HG02870 (cell line): Measurements from ENCODE around the gene ST3GAL5.

Experiments
- ATAC-seq: cut with Tn5 transposase; IDR thresholded peaks from one replicate; pipeline ENCODE4 v1.9.1; 2021; ENCODE audit warnings: mild to moderate bottlenecking, moderate library complexity; ENCODE audit not compliant: unreplicated experiment

ST3GAL5 gene

DNA sequence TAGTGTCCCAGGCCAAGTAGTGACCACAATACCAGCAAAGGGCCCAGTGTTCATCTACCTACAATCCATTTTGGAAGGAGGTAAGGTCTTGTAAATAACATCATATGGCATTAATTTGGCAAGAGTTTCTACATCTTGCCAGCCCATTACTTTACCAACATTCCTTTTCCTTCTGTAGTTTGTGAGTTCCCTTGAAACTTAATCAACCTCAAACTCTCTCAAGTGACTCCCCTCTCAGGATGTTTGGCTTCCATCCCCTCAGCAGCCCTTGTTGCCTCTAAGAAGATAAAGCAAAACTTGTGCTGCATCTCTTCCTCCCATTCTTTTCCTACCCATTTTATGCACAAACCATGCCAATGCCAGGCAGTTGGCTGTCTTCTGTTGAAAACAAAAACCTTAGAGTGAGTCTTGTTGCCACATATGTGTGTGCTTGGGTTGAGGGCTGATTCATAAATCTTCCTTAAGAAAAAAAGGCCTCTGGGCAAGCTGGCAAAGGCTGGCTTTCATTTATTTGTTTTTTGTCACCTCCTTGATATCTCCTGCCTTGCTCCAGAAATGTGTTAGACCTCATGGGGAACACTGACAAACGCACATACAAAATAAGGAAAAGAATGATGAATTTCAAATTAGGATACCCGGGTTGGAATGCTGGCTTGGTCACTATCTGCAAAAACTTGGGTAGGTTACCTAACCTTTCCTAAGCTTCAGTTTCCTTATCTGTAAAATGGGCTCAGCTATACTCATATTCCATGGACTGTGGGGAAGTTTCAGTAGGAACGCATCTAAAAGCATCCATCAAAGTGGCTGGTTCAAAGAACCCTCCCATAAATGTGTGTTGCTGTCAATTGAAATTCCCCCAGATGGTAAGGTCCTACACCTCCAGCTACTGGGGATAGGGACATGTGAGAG, 29.4 kb upstream of the ST3GAL5 start:
- no peak for ATAC-seq

DNA sequence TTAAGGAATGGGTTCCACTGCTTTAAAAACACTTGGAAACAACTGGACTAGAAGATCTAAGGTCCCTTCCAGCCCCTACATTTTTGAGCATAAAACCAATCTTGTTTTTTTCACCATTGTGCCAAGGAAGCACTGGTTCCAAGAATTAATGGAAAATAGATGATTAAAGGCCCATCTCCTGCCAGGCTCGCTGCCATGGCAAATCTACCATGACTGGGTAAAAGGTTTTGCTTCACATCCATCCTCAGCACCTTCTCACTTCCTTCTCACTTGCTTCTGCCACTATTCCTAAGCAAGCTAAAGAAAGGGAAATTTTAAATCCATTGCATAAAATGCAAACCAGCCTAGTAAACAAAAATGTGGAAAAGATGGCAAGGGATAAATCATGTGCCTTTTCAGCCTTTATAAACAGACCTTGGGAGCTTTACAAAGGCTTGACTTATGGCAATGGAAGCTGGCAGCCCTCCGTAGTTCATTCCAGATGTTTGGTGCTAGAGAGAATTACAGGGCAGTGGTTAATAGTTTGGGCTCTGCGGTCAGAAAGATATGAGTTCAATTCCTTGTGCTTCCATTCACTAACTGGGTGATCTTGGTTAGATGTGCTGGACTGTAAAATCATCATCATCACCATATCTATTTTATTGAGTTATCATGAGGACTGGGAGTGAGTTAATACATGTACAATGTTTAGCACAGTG, 27.0 kb upstream of the ST3GAL5 start:
- no peak for ATAC-seq

GRCh38 chr2:85914922-85915321, 26.1 kb upstream of the ST3GAL5 start:
- no peak for ATAC-seq

- no peak for ATAC-seq
Measured at GRCh38 chr2:85913884-85914881, 25.4 kb upstream of the ST3GAL5 start.

GRCh38 chr2:85911814-85912692, 23.3 kb upstream of the ST3GAL5 start:
- no peak for ATAC-seq

- ATAC-seq, result no peak
Measured at GRCh38 chr2:85911097-85911496, 22.3 kb upstream of the ST3GAL5 start.

DNA sequence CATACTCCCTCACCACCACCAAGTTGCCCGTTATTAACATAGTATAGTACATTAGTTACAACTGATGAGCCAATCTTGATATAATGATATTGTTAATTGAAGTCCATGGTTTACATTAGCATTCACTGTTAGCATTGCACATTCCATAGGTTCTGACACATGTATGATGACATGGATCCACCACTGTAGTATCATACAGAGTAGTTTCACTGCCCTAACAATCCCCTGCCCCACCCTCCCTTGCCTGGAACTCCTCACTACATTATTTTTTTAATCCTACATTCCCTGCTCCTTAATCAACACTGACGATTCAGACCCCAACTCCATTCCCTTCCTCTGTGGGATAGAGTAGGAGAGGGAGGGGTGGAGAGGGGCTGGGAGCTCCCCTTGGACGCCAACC, 20.2 kb upstream of the ST3GAL5 start:
- no peak for ATAC-seq

DNA sequence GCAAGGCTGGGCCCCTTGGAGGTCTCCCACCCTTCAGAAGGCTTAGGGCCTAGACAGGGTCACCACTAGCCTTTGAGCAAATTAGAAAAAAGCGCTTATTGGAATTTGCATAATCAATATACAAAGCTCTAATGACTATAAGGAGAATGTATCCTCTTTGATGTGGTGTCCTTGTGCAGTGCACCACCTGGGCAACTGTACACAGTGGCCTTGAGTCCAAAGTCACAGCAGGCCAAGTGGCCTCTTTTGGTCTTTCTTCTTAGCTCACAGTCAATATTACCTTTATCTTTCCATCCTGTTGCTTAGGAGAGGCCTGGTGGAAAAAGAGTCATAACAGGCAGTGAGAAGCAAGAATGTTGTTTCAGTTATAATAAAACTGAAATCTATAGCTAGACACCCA, 19.7 kb upstream of the ST3GAL5 start:
- ATAC-seq, result no peak

GRCh38 chr2:85907671-85908157, 18.9 kb upstream of the ST3GAL5 start:
- ATAC-seq, result no peak

- no peak for ATAC-seq
Measured at GRCh38 chr2:85906748-85907147, 18.0 kb upstream of the ST3GAL5 start.

DNA sequence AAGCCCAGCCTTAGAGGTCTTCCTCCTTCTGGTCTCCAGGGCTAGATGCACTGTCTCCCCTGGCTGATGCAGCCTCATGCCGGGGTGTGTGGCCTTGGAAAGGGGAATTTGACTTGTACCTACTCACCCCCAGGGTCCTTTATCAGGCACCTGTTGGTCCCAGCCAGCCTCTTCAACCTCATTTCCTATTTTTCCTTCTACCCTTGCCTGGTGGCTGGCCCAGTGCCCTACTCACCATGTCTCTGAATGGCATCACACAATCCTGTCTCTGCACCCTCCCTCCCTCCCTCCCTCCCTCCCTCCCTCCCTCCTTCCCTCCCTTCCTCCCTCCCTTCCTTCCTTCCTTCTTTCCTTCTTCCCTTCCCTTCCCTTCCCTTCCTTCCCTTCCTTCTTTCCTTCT, 17.1 kb upstream of the ST3GAL5 start:
- no peak for ATAC-seq

DNA sequence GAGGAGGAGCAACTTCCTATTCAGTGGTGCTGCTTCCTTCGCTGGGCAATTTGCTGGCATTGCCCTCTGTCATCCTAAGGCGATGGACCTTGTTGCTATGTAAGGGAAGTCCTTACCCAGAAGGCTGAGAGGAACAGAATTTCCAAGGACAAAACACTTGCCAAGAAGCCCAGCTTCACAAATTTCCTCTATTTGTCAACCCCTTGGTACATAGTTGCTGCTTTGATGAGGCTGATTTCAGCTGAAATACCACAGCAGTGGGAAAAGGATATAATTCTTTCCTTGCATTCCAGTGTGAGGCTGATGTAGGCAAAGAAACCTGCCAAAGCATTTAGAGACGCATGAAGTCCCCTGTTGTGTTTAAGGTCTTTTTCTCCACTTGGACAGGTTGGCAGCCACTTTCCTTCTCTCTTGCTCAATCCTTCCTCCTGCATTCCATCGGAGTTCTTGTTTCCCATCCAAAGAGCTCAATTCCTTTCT, 16.4 kb upstream of the ST3GAL5 start:
- ATAC-seq, result no peak

- ATAC-seq, result no peak
Measured at GRCh38 chr2:85903849-85904248, 15.1 kb upstream of the ST3GAL5 start.

GRCh38 chr2:85902496-85902895, 13.7 kb upstream of the ST3GAL5 start:
- no peak for ATAC-seq

- ATAC-seq, result no peak
Measured at GRCh38 chr2:85901155-85901554, 12.4 kb upstream of the ST3GAL5 start.

DNA sequence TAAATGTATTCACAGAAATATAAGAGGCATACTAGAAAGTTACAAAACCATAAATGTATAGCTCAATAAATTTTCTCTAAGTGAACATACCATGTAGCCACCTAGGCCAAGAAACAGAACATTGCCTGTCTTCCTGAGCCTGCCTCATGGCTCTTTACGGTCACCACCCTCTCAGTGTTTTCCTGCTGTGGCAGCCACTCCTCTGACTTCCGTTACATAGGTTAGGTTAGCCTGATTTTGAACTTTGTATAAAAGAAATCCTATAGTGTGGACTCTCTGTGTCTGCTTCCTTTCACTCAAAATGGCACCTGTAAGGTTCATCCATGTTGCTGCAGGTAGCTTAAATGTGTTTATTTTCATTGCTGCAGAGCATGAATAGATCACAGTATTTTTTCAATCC, 11.6 kb upstream of the ST3GAL5 start:
- no peak for ATAC-seq

- no peak for ATAC-seq
Measured at GRCh38 chr2:85899849-85900248, 11.1 kb upstream of the ST3GAL5 start.

GRCh38 chr2:85899284-85899683, 10.5 kb upstream of the ST3GAL5 start:
- no peak for ATAC-seq

- ATAC-seq, result no peak
Measured at GRCh38 chr2:85898881-85899280, 10.1 kb upstream of the ST3GAL5 start.
